Measurements from ENCODE around the gene MAML3.
A peak's percentile ranks its signal among the peaks of the same experiment; 100 is the strongest.

Gene MAML3

GRCh38 chr4:140137671-140138070 is 16.3 kb downstream of the MAML3 start:
- ChIA-PET POLR2A (interaction anchor here (1.1 to 1.5 kb wide), 2 partner anchors 13 to 16 kb away, joined by 4 to 6 read pairs; partner anchors contain the start of gene MAML3), CTCF (no interaction called here)
- DNase-seq (ENCODE audit: extremely low spot score), result no peak
- TF ChIP-seq FOXA1 (IDR thresholded peaks at IDR 0.05), result no peak
- no peak for TF ChIP-seq CTBP1 (IDR thresholded peaks at IDR 0.05; ENCODE audit: borderline replicate concordance)
- no peak for TF ChIP-seq ARNT (IDR thresholded peaks at IDR 0.05)
- no peak for TF ChIP-seq TARDBP (IDR thresholded peaks at IDR 0.05)
- no peak for TF ChIP-seq LEF1 (IDR thresholded peaks at IDR 0.05; ENCODE audit: borderline replicate concordance)
- no peak for TF ChIP-seq SUZ12 (IDR thresholded peaks at IDR 0.05)
- TF ChIP-seq L3MBTL2 (conservative IDR thresholded peaks at IDR 0.05), result no peak

GRCh38 chr4:140136509-140136908 is 17.5 kb downstream of the MAML3 start:
- ChIA-PET POLR2A (interaction anchor here (1.1 kb wide), 1 partner anchor 15 kb away, joined by 5 read pairs; no protein-coding TSS in a partner anchor), CTCF (interaction anchor here (1.0 kb wide), 1 partner anchor 17 kb away, joined by 3 read pairs; the partner anchor contains the start of gene MAML3)
- DNase-seq (ENCODE audit: extremely low spot score), result no peak
- TF ChIP-seq FOXM1 (IDR thresholded peaks at IDR 0.05; ENCODE audit: borderline replicate concordance) (no peak), SUZ12 (IDR thresholded peaks at IDR 0.05) (no peak), NFRKB (IDR thresholded peaks at IDR 0.05) (no peak), SP1 (IDR thresholded peaks at IDR 0.05) (no peak)

- TF ChIP-seq TARDBP (IDR thresholded peaks at IDR 0.05), result no peak
- TF ChIP-seq FOXM1 (IDR thresholded peaks at IDR 0.05; ENCODE audit: borderline replicate concordance), result no peak
- no peak for TF ChIP-seq ARNT (IDR thresholded peaks at IDR 0.05)
- no peak for TF ChIP-seq PKNOX1 (IDR thresholded peaks at IDR 0.05)
- no peak for TF ChIP-seq HDGF (IDR thresholded peaks at IDR 0.05; ENCODE audit: borderline replicate concordance)
- no peak for TF ChIP-seq NFRKB (IDR thresholded peaks at IDR 0.05)
- DNase-seq (ENCODE audit: extremely low spot score), result peak; percentile 17
- ChIA-PET CTCF (no interaction called here), POLR2A (interaction anchor here (1.1 kb wide), 1 partner anchor 16 kb away, joined by 5 read pairs; no protein-coding TSS in a partner anchor)
These were observed 18.4 kb downstream of the MAML3 start for GRCh38 chr4:140135529-140136088.

- no peak for DNase-seq (ENCODE audit: extremely low spot score)
- CTCF ChIA-PET, result no interaction called here
- POLR2A ChIA-PET, result no interaction called here
- TF ChIP-seq HDGF (IDR thresholded peaks at IDR 0.05; ENCODE audit: borderline replicate concordance), result no peak
- TF ChIP-seq FOXK2 (IDR thresholded peaks at IDR 0.05), result no peak
- TF ChIP-seq BHLHE40 (IDR thresholded peaks at IDR 0.05; ENCODE audit: borderline replicate concordance), result no peak
- no peak for TF ChIP-seq PKNOX1 (IDR thresholded peaks at IDR 0.05)
- no peak for TF ChIP-seq NFRKB (IDR thresholded peaks at IDR 0.05)
- no peak for TF ChIP-seq FOXA1 (IDR thresholded peaks at IDR 0.05)
- TF ChIP-seq SUZ12 (IDR thresholded peaks at IDR 0.05), result no peak
- no peak for TF ChIP-seq L3MBTL2 (conservative IDR thresholded peaks at IDR 0.05)
- no peak for TF ChIP-seq FOXM1 (IDR thresholded peaks at IDR 0.05; ENCODE audit: borderline replicate concordance)
These were observed 19.1 kb downstream of the MAML3 start for GRCh38 chr4:140134746-140135425.

GRCh38 chr4:140133576-140133975 is 20.4 kb downstream of the MAML3 start:
- CTCF ChIA-PET, result no interaction called here
- no peak for DNase-seq (ENCODE audit: extremely low spot score)
- TF ChIP-seq FOXA1 (IDR thresholded peaks at IDR 0.05) (no peak), PKNOX1 (IDR thresholded peaks at IDR 0.05) (no peak), ELF4 (IDR thresholded peaks at IDR 0.05) (no peak), SP1 (IDR thresholded peaks at IDR 0.05) (no peak), HDGF (IDR thresholded peaks at IDR 0.05; ENCODE audit: borderline replicate concordance) (no peak), TARDBP (IDR thresholded peaks at IDR 0.05) (no peak), FOXK2 (IDR thresholded peaks at IDR 0.05) (no peak), BHLHE40 (IDR thresholded peaks at IDR 0.05; ENCODE audit: borderline replicate concordance) (no peak), CTBP1 (IDR thresholded peaks at IDR 0.05; ENCODE audit: borderline replicate concordance) (no peak), ZNF384 (IDR thresholded peaks at IDR 0.05) (no peak), SUZ12 (IDR thresholded peaks at IDR 0.05) (no peak)
- POLR2A ChIA-PET, result no interaction called here

- CTCF ChIA-PET, result no interaction called here
- DNase-seq (ENCODE audit: extremely low spot score), result no peak
- POLR2A ChIA-PET, result no interaction called here
- no peak for TF ChIP-seq FOXK2 (IDR thresholded peaks at IDR 0.05)
- no peak for TF ChIP-seq ZNF384 (IDR thresholded peaks at IDR 0.05)
- no peak for TF ChIP-seq L3MBTL2 (conservative IDR thresholded peaks at IDR 0.05)
- no peak for TF ChIP-seq LEF1 (IDR thresholded peaks at IDR 0.05; ENCODE audit: borderline replicate concordance)
These were observed 22.2 kb downstream of the MAML3 start for GRCh38 chr4:140131675-140132229.

- POLR2A ChIA-PET, result no interaction called here
These were observed 23.3 kb downstream of the MAML3 start for GRCh38 chr4:140130677-140131076.

More at GRCh38 chr4:140130677-140131076, 23.3 kb downstream of the MAML3 start:
- CTCF ChIA-PET, result no interaction called here
- TF ChIP-seq FOXK2 (IDR thresholded peaks at IDR 0.05) (no peak), ELF4 (IDR thresholded peaks at IDR 0.05) (no peak), HDGF (IDR thresholded peaks at IDR 0.05; ENCODE audit: borderline replicate concordance) (no peak), CTBP1 (IDR thresholded peaks at IDR 0.05; ENCODE audit: borderline replicate concordance) (no peak), FOXM1 (IDR thresholded peaks at IDR 0.05; ENCODE audit: borderline replicate concordance) (no peak), L3MBTL2 (conservative IDR thresholded peaks at IDR 0.05) (no peak), SP1 (IDR thresholded peaks at IDR 0.05) (no peak), NFRKB (IDR thresholded peaks at IDR 0.05) (no peak), TARDBP (IDR thresholded peaks at IDR 0.05) (no peak), SUZ12 (IDR thresholded peaks at IDR 0.05) (no peak)
- no peak for DNase-seq (ENCODE audit: extremely low spot score)
